SK-N-MC (cell line): ENCODE measurements around the gene ANKS1A.

Experiments
- EZH2 ChIP-seq: fragments of 200-600 bp; sonication (generic); IDR thresholded peaks from one replicate; pipeline ENCODE4 v1.6.1; 2017; ENCODE audit warnings: antibody characterized with exemption
- FOXP2 ChIP-seq: optimal IDR thresholded peaks from 2 replicates; pipeline ENCODE3; 2011; ENCODE audit warnings: mild to moderate bottlenecking, moderate library complexity; ENCODE audit not compliant: insufficient read depth; ENCODE audit errors: extremely low read length, control extremely low read depth
- POLR2AphosphoS5 ChIP-seq: IDR thresholded peaks from 2 replicates; pipeline ENCODE4 v1.6.1; 2012; ENCODE audit warnings: mild to moderate bottlenecking, low read depth, low read length, borderline replicate concordance

DNA sequence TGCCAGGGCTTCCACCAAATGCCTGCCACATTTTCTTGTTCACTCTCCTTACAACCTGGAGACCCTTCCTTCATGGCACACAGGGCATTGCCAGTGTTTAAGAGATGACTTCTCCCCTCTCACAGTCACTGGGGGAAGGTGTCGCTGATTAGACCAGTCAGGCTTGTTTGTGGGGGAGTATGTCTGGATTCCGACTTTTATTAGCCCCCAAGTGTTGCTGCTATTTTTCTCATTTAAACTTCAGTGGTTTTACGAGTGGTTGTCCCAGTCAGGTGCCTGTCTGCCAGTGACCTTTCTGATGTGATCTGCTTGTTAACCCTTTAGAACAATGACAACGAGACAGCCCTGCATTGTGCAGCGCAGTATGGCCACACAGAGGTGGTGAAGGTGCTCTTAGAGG lies 92.3 kb downstream of the ANKS1A start:
- TF ChIP-seq POLR2AphosphoS5 (no peak), EZH2 (no peak), FOXP2 (no peak)
